Activated CD8-positive, alpha-beta memory T cell treated with anti-CD3 and anti-CD28 coated beads for 4 hours (primary cell): Measurements from ENCODE around the gene SS18L1.

Experiments
- DNase-seq, 2 donors: peaks; one replicate each; pipeline ENCODE4 v3.0.0-alpha.2; 2020; ENCODE audit warnings: low read depth in 2 of 2

The SS18L1 gene

GRCh38 chr20:62193079-62194025 is 49.8 kb downstream of the SS18L1 start:
- no peak for DNase-seq

GRCh38 chr20:62195075-62195405 is 51.5 kb downstream of the SS18L1 start:
- DNase-seq: no peak

DNA sequence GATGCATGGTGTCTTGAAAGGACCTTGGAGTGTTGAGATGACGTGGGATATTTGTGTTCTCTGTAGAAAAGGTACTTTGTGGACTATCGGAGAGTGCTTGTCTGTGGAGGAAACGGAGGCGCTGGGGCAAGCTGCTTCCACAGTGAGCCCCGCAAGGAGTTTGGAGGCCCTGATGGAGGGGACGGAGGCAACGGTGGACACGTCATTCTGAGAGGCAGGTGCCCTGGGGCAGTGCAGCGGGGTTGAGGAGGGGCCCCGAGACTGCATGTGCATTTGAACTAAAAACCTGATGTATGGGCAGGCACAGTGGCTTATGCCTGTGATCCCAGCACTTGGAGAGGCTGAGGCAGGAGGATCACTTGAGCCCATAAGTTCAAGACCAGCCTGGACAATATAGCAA is 52.2 kb downstream of the SS18L1 start:
- no peak for DNase-seq

DNA sequence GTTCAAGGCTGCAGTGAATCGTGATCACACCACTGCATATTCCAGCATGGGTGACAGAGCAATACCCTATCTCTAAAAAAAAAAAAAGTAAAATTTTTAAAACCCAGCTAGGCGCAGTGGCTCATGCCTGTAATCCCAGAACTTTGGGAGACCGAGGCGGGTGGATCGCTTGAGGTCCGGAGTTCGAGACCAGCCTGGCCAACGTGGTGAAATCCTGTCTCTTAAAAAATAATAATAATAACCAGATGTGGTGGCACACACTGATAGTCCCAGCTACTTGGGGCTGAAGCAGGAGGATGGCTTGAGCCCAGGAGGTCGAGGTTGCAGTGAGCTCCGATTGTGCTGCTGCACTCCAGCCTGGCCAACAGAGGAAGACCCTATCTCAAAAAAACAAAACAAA is 52.7 kb downstream of the SS18L1 start:
- DNase-seq: no peak

DNA sequence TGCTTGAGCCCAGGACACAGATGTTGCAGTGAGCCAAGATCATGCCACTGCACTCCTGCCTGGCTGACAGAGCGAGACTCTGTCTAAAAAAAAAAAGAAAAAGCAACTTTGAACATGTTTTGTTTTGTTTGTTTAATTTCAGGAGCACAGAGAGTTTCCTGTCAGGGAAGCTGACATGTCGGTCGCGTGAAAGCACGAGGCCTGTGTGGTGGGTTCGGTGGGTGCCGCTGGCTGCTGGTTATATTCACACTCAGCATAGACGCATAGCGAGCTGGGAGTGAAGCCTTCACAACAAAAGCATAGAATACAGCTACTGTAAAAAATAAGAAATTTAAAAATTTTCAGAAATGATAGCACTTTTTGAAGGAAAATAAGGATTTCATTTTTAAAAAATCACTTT is 53.7 kb downstream of the SS18L1 start:
- no peak for DNase-seq

GRCh38 chr20:62197801-62198200 is 54.2 kb downstream of the SS18L1 start:
- no peak for DNase-seq

DNA sequence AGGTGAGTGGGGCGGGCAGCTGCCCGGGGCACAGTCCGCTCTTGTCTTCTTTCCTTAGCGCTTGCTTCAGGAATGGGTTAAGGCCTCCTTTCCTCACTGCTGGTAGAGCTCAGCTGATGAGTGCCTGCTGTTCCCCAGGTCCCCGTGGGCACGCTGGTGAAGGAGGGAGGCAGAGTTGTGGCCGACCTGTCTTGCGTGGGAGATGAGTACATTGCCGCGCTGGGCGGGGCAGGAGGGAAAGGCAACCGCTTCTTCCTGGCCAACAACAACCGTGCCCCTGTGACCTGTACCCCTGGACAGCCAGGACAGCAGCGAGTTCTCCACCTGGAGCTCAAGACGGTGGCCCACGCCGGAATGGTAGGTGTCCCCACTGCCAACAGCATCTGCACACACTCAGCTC is 54.9 kb downstream of the SS18L1 start:
- no peak for DNase-seq

GRCh38 chr20:62198931-62199330 is 55.4 kb downstream of the SS18L1 start:
- DNase-seq: no peak

DNA sequence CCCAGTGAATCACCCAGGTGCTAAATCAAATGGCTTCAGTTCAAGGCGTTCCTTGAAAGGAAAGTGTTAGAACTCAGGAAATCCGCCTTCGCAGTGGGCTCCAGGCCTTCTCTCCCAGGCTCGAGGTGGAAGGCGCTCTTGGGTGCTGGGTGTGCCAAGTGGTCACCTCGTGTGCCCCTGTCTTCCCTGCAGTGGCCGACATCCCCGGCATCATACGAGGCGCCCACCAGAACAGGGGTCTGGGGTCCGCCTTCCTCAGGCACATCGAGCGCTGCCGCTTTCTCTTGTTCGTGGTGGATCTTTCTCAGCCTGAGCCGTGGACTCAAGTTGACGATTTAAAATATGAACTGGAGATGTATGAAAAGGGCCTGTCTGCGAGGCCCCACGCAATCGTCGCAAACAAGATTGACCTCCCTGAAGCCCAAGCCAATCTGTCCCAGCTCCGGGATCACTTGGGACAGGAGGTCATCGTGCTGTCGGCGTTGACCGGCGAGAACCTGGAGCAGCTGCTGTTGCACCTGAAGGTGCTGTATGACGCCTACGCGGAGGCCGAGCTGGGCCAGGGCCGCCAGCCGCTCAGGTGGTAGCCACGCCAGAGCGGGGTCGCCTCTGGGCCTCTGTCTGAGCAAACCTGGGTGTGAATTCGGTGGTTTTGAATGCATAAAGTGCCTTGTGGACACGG is 57.1 kb downstream of the SS18L1 start:
- DNase-seq: no peak

GRCh38 chr20:62201173-62202082 is 57.9 kb downstream of the SS18L1 start:
- no peak for DNase-seq

GRCh38 chr20:62202083-62202395 is 58.5 kb downstream of the SS18L1 start:
- DNase-seq: no peak

DNA sequence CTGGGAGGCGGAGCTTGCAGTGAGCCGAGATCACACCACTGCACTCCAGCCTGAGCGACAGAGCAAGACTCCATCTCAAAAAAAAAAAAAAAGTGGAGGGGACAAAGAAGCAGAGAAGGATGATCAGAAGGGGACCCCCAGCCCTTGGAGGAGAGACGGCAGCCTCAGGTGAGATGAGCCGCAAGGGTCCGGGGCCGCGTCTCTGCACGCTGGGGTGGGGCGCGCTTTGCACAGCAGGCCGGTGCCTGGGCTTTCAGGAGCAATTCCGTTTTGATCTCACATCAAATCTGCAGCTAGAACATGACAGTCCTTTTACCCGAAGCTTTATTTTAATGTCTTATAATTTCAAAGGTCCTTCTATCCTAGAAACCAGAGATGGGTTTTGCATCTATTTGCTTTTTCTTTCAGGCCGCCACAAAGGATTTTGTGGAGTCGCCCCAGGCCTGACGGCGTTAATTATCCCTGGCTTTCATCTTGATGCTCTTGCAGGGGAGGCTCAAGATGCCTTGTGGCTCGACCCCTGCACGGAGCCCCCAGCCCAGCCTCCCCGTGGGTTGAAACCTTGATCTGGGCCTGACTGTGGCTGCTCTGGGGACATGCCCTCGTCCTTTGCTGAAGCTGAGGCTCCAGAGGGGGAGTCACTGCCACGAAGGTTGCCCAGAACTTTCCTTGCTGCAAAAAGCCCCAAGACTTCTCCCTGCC is 59.3 kb downstream of the SS18L1 start:
- DNase-seq: no peak

DNA sequence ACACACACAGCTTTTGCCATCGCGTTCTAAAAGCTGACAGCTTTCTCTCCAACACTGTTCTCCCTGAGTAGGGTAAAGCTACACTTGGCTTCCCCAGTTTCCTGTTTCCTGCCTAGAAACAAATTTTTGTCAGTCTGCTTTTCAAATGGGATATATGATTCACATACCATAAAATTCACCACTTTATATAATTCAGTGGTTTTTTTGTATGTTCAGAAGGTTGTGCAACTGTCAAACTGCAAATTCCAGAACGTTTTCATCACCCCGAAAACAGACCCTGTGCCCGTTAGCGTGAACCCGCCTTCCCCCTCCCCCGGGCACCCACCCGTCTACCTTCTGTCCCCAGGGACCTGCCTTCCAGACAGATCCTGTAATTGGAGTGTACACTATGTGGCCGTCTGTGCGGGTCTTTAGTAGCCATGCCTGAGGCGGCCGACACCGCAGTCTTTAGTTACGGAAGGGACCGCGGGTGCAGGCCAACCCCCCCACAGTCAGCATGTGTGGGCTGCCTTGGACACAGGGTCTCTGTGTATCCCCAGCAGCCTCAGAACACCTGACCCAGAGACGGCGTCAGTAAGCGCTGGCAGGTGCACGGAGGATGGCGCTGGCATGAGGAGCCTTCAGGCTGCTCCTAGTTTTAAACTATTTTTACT is 59.9 kb downstream of the SS18L1 start:
- DNase-seq: no peak

DNA sequence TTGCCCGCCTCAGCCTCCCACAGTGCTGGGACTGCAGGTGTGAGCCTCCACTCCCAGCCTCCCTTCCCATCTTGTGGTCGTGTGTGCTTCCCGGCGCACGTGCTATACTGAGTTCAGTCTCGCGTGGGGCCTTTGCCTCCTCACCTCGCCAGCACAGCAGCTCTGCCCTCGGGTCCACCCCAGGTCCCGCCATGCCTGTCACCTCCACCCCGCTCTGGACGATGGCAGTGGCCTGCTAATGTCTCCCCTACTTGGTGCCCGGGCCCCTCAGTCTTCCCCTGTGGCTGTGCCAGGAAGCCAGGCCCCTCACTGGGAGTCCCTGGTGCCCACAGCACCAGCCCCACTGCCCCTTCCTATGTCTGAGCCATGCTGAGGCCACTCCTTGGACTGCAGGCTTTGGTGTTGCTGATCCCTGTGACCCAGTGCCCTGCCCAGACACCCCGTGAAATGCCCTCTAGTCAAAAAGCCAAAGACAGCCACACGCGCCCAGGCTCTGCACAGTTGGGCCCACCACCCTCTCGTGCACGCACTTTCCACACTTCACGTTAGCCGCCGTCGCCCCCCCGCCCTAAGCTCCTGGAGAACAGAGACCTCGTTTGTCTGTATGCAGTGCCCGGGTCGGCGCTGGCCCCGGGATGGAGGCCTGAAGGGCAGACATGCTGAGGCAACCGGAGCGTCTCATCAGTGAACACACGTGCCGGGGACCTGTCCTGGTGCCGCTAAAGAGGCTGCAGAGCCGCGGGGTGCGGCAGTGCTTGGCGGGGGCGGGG is 62.2 kb downstream of the SS18L1 start:
- DNase-seq: no peak

GRCh38 chr20:62206388-62206775 is 62.8 kb downstream of the SS18L1 start:
- no peak for DNase-seq

GRCh38 chr20:62208061-62208794 is 64.7 kb downstream of the SS18L1 start:
- DNase-seq: no peak

DNA sequence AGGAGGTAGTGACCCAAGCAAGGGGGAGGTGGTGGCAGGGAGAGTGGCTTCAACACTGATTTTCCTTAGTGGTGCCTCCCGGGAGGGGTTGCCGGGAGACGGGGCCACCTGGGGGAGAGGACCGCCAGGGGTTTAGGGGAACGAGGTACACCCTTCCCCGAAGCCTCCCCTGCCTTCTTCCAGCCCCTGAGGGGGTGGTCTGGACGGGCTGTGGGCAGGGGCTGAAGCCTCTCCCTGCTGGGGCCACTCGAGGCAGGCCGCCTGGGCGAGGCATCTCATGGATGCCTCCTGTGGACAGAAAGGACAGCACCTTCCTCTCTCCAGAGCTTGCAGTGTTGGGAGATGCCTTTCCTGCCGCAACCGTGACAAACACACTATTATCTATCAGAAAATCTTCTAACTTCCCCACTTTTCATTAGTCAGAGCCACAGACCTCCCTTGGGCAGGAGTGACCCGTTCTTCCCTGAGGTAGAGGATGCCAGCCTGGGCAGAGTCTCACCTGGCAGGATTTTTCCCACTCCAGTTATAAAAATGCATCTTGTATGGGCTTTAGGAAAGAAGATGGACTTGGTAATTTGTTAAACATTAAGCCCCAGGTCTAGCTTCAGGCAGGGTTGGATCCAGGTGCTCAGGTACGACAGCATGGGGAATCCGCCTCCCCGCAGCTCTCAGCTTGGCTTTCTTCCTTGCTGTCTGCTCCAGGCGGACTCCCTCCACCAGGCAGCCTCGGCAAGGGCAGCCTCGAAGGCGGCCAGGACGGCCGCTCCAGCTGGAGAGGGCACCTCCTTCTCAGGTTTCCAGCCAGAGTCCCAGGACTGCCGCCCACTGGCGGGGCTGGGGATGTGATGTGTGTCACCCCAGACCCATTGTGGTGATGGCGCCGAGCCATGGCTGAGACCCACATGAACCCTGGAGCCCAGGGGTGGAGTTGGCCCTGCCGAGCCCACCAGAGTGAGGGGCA is 65.5 kb downstream of the SS18L1 start:
- DNase-seq: no peak

- DNase-seq: no peak
Measured at GRCh38 chr20:62209850-62210495, 66.4 kb downstream of the SS18L1 start.
